LoVo (cell line): ENCODE results near the gene EIF4EBP3.

Experiments used
- DNase-seq: peaks from one replicate; pipeline ENCODE4 v3.0.0-alpha.2; 2016; ENCODE audit warnings: low spot score

The EIF4EBP3 gene

GRCh38 chr5:140557136-140557805 lies 9.8 kb downstream of the EIF4EBP3 start, which contains the start of gene SRA1:
Gene SRA1 (minus strand): TSS chr5:140557473. CDS start chr5:140557452, 21 bp downstream.
- peak; percentile 95 for DNase-seq

- no peak for DNase-seq
These were observed 10.5 kb downstream of the EIF4EBP3 start for GRCh38 chr5:140557965-140558364.

- no peak for DNase-seq
These were observed 11.1 kb downstream of the EIF4EBP3 start for GRCh38 chr5:140558542-140558941.

- no peak for DNase-seq
These were observed 12.8 kb downstream of the EIF4EBP3 start for GRCh38 chr5:140560227-140560626.

- DNase-seq, result no peak
These were observed 14.5 kb downstream of the EIF4EBP3 start for GRCh38 chr5:140561753-140562523.

GRCh38 chr5:140563596-140563995 lies 16.1 kb downstream of the EIF4EBP3 start:
- no peak for DNase-seq

- DNase-seq, result peak; percentile 99
These were observed 16.9 kb downstream of the EIF4EBP3 start, which contains the start of the genes APBB3 and SLC35A4 for GRCh38 chr5:140564196-140565023. Gene APBB3 (minus strand): TSS chr5:140564598. CDS start chr5:140564245, 353 bp downstream. Gene SLC35A4 (plus strand): TSS chr5:140564828. CDS start chr5:140567170, 2,342 bp downstream.

GRCh38 chr5:140565024-140565779 lies 17.7 kb downstream of the EIF4EBP3 start:
- DNase-seq, result no peak

GRCh38 chr5:140565780-140566095 lies 18.3 kb downstream of the EIF4EBP3 start:
- DNase-seq, result no peak

GRCh38 chr5:140566665-140567064 lies 19.2 kb downstream of the EIF4EBP3 start:
- no peak for DNase-seq

- DNase-seq, result no peak
These were observed 19.8 kb downstream of the EIF4EBP3 start for GRCh38 chr5:140567136-140567818.

GRCh38 chr5:140567871-140568270 lies 20.4 kb downstream of the EIF4EBP3 start:
- no peak for DNase-seq

GRCh38 chr5:140568443-140569063 lies 21.1 kb downstream of the EIF4EBP3 start:
- no peak for DNase-seq

- DNase-seq, result no peak
These were observed 21.7 kb downstream of the EIF4EBP3 start for GRCh38 chr5:140569197-140569596.

- DNase-seq, result no peak
These were observed 22.6 kb downstream of the EIF4EBP3 start for GRCh38 chr5:140570058-140570457.

- no peak for DNase-seq
These were observed 23.0 kb downstream of the EIF4EBP3 start for GRCh38 chr5:140570488-140570887.

- DNase-seq, result no peak
These were observed 23.6 kb downstream of the EIF4EBP3 start for GRCh38 chr5:140571105-140571504.

- no peak for DNase-seq
These were observed 26.2 kb downstream of the EIF4EBP3 start for GRCh38 chr5:140573683-140574082.

- DNase-seq, result peak; percentile 60
These were observed 26.7 kb downstream of the EIF4EBP3 start for GRCh38 chr5:140574165-140574564.

- DNase-seq, result no peak
These were observed 27.8 kb downstream of the EIF4EBP3 start for GRCh38 chr5:140575309-140575708.

GRCh38 chr5:140576776-140577201 lies 29.3 kb downstream of the EIF4EBP3 start:
- DNase-seq, result no peak
